ENCODE measurements around the gene RRM1.

RRM1 gene

GRCh38 chr11:4181782-4182721 lies 87.5 kb downstream of the RRM1 start:
- H3K4me3 ChIP-seq (ENCODE audit: low read depth, low read length): no peak overlapping the region
- TF ChIP-seq CTCF (IDR thresholded peaks at IDR 0.05; ENCODE audit: low read depth, low read length): peak; percentile 65

GRCh38 chr11:4183410-4184057 lies 88.9 kb downstream of the RRM1 start:
- no peak overlapping the region for H3K4me3 ChIP-seq (ENCODE audit: low read depth, low read length)
- TF ChIP-seq CTCF (IDR thresholded peaks at IDR 0.05; ENCODE audit: low read depth, low read length): no peak

- H3K4me3 ChIP-seq (ENCODE audit: low read depth, low read length): no peak overlapping the region
- no peak for TF ChIP-seq CTCF (IDR thresholded peaks at IDR 0.05; ENCODE audit: low read depth, low read length)
Observed at GRCh38 chr11:4184163-4184916, 89.7 kb downstream of the RRM1 start.

GRCh38 chr11:4185561-4185960 lies 91.0 kb downstream of the RRM1 start:
- no peak overlapping the region for H3K4me3 ChIP-seq (ENCODE audit: low read depth, low read length)
- no peak for TF ChIP-seq CTCF (IDR thresholded peaks at IDR 0.05; ENCODE audit: low read depth, low read length)

GRCh38 chr11:4186464-4187054 lies 92.0 kb downstream of the RRM1 start:
- H3K4me3 ChIP-seq (ENCODE audit: low read depth, low read length): peak overlapping the region; percentile 63
- TF ChIP-seq CTCF (IDR thresholded peaks at IDR 0.05; ENCODE audit: low read depth, low read length): no peak

GRCh38 chr11:4187055-4187988 lies 92.7 kb downstream of the RRM1 start:
- TF ChIP-seq CTCF (IDR thresholded peaks at IDR 0.05; ENCODE audit: low read depth, low read length): peak; percentile 77
- H3K4me3 ChIP-seq (ENCODE audit: low read depth, low read length): peak overlapping the region; percentile 63

All from WI38 (cell line).